HG02970 (cell line): ENCODE data around the gene PLXNC1.

Experiments
- ATAC-seq: cut with Tn5 transposase; IDR thresholded peaks from one replicate; pipeline ENCODE4 v1.9.1; 2021; ENCODE audit warnings: mild to moderate bottlenecking, moderate library complexity, moderate number of reproducible peaks; ENCODE audit not compliant: unreplicated experiment, low FRiP score

Gene PLXNC1

DNA sequence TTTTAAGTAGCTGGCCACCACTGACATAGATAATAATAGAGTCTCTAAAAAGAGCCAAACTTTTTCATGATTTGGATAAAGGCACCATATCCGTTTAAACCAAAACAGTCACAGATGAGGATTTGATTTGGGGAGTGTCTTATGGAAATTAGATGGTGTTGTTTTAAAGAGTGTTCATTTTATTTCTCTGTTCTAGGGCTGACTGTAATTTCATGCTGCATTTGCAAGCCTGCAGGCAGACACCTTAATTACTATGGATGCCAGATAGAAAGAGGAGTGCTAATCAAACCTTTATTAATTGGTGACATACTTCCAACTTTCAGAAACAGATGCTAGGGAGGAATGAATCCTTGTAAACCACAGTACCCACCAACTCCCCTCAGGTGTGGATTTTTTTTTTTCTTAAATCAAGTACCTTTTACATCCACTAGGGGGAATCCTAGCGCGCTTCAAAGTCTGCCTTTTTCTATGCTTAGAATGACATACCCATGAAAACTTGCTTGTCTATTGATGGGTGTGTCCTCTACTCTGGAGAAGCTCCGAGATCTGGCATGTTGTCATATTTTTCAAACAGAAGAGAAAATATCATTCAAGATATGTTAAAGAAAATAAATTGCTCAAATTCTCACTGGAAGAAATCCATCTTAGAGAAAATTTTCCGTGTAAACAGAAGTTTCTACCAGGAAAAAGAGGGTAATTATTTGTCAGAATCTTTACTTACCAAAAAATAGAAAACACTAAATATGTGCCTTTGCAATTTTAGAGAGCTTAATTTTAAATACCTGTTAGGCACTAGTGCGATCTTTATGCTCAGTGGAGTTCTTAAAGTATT, 14.2 kb upstream of the PLXNC1 start:
- no peak for ATAC-seq

DNA sequence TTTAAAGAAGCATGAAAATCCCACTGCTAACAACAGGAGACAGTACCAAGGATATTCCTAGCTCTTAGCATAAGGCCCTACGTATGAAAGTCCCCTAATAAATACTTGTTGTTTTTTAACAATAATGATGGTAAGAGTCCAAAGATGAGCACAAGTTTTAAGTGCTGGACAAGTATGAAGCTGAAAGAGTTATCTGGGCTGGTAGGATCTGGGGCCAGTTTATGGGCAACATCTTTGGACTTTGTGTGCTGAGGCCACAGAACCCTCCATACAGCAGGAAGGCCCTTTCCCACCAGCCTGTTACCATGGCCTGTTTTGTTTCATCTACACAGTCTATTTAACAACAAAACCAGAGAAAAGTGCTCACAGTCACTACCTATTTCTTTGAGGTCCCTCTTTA, 12.5 kb upstream of the PLXNC1 start:
- ATAC-seq: no peak

DNA sequence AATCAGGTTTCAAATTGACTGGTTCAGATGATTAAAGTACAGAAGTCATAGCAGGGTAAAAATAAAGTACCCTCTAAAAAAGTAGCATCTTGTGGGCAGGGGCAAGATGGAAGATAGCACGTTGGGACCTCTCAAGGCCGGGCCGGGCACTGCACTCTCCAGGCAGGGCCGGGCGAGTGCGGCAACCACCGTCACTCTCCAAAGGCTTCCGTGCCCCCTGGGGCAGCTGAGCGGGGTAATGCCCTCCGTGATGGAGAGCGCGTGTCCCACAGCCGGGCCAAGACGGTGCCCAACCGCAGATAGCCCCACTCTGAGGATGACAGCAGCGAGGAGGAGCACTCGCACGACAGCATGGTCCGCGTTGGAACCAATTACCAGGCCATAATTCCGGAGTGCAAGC, 8.6 kb upstream of the PLXNC1 start:
- ATAC-seq: no peak

DNA sequence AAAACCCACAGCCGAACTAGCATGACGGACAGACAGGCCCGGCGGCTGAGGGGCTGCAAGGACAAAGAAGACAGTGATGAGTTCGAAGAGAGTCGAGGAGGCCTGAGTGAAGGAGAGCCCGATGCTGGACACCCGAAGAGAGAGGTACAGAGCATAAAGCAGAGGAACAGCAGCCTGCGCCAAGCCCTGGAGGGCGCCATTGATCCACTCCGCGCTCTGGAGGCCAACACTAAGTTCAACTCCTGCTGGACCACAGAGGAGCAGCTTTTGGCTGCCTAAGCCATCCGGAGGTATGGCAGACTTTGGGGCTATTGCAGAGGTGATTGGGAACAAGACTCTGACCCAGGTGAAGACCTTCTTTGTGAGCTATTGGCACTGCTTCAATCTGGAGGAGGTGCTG, 7.8 kb upstream of the PLXNC1 start:
- no peak for ATAC-seq

DNA sequence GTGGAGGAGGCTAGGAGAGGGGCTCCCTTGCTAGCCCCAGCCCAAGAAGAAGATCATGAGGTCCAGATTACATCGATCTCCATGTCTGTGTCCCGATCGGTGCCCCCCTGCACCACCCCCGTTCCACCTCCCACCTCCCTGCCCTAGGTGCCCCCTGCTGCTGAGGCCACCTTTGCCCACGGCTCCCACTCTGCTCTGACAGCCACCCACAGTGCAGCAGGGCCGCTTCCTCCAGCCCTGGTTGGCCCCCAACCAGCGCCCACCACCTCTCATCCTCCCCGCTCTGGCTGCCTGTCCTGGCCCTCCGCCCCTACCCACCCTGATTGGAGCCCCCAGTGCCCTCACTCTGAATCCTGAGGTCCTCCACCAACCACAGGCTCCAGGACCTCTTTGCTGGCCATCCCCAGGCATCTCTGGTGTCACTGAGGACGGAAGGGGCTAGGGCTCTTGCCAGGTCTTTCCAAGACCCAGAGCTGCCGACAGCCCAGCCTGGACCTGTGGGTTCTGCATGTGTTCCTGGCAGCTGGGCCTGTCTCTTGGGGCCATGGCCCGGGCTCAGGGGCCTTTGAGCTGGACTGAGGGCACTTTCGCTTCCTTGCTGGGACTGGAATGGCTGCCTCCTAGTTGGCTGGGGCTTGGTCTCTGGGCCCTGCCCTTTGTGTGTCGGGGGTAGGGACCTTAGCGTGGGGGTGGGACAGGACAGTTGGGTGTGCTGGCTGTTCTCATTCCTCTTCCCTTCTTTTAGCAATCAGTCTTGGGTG, 7.2 kb upstream of the PLXNC1 start:
- no peak for ATAC-seq

DNA sequence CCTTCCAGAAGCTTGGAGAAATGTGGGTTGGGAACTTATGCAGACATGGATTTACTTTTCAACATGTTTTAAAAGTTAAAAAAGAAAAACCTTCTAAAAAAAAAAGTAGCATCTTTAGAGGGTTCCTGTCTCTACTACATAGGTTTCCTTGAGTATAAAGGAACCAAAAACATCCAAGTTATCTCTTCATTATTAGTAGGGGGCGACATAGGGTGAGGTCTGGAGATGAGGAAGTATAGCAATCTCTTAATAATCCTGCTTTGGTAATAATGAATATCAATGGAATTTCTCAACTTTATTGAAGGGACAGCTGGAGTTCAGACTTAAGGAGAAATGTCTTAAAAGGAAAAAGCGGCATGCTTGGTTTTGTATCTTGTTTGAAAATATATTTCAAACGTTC, 6.5 kb upstream of the PLXNC1 start:
- no peak for ATAC-seq

DNA sequence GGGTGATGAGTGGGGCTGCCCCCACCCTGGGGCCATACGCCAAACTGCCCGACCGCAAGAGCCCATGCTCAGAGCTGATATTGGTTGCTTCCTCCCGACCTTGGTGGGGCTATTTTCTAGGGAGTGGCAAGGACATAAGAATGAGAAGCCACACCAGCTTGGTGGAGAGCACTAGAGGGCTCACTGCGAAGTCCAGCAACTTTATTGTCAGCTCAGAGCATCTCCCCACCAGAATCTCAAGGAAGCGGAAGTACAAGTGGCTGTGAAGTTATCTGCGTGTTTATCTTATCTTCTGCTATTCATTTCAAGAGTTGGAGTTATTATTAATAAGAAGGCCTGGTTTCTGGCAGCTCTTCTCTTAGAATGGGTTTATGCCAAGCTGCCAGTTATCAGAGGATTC, 4.9 kb upstream of the PLXNC1 start:
- no peak for ATAC-seq

DNA sequence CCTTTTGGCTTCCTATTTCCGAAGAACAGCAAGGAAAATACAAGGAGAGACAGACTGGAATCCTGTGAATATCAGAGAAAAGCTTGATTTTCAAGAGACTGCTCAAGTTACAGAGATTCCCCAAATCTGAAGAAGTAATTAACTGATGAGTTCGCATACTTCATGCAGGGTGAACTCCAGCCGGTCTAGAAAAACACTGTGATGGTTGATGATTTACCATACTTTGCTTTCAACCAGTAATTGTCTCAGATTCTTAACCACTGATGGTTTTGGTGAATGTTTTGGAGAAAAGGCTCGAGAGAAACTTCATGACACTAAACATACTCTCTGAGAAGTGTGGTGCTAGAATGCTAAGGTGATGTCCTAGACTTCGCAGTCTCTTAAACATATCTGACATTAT, 4.4 kb upstream of the PLXNC1 start:
- ATAC-seq: no peak

DNA sequence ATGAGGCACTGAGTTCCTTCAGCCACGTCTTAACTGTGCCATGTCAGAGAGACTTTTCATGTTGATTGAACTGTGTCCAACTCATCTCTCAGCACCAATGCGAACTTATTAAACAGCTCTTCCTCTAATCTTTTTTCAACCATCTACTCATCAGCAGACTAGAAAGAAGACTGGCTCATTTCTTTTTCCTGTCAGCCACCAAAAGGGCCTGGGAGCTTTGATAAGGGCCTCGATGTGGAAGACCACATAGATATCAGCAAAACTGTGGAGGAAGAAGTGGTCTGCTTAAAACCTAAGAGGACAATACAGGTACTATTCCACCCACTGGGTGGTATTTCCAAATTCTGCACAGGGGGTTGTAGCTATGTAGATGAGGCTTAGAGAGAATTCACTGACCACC, 3.6 kb upstream of the PLXNC1 start:
- ATAC-seq: no peak

DNA sequence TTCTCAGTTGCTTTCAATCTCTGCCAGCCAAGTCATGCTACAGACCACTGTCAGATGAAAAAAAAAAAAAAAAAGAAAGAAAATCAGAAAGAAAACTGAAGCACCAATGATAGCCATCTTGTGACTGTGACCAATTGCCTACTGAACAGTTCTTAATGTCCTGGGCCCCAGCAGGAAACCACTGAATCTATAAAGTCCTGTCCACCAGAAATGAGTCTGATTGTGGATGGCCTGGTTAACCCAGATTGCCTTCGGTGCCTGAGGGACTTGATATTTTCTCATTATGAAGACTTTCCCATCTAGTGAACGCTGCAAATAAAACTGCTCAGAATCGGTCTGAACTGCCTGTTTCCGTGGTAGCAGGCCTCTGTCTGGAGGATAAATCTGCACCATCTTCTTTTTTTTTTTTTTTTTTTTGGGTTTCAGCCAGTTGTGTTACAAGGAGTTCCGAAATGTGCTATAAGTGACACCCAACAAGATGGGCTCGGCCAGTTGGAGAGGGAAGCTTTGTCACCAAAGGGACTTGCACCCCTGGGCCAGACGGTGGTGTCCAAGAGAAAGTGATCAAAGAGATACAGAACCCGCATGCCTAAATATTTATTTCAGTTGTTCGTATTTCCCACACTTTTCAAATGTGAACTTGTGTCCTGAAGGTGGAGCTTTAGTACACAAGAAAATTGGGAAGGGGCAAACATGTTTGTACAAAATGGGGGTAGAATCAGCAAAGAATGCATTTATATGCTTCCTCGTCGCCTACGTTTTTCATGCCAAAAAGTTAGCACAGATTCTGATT, 3.0 kb upstream of the PLXNC1 start:
- ATAC-seq: no peak

DNA sequence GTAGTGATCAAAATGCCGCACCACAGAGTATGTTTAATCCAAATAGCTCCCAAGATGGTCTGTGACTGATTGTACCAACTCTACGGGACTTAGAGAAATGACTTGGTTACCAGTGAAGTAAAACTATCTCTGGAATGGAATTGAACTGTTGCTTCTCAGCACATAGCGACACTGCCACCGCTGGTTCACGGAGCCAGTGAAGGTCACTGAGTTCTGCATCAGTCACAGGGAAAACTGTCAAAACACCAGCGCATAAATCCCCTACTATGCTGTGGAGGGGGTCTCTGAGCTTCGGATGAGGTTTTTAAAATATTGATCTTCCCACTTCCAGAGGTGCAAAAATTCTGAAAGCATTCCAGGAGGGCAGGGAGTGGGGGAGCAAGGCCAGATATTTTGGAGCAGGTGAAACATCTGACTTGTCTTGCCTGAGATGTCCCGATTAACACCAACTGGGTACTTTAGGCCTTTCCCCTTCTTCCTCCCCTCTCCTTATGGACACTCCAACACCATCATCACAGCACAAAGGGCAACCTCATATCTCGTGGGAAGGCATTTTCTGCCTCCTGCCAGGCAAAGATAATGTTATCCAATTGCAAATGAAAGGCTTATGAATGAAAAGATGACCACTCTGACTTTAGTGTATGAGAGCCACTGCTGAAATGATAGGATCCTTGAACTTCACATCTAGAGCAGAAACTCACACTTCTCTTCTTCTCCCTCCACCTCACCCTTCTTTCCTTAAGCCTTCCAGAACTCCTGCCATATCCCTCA, 2.0 kb upstream of the PLXNC1 start:
- ATAC-seq: no peak

DNA sequence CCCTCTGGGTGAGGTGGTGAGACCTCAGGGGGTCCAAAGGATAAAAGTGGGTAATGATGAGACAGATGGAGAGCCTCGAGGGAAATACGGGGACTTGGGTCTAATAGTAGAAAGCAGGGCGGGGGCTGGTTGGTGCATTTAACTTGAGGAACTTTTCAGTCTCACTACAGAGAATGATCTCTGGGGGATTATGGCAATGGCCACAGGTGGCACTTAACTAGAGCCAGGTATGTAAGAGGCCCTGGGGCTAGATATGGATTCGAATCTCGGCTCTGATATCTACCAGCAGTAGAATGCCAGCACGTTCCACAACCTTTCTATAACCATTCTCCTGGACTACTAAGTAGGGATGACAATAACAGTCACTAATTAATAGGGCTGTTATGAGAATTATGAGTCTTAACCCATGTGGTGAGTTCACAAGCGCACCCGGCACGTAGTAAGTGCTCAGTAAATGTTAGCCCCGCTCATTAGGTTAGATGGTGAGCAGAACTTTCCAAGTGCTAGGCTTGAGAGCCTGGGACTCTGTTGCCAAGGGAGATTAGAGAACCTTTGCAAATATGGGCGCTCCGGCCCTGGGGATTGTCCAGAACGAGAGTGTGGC, 888 bp upstream of the PLXNC1 start:
- no peak for ATAC-seq

DNA sequence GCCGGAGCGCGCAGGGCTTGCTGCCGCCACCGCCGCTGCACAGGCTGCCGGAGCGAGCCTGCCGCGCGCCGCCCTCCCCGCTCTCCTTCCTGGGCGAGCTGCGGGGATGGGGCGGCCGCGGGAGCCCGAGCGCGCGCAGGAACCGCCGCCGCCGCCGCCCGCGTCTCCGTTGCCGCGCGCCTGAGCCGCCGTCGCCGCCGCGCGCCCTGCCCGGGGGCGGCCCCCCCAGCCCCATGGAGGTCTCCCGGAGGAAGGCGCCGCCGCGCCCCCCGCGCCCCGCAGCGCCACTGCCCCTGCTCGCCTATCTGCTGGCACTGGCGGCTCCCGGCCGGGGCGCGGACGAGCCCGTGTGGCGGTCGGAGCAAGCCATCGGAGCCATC, 352 bp downstream of the PLXNC1 start:
- peak; percentile 18 for ATAC-seq

DNA sequence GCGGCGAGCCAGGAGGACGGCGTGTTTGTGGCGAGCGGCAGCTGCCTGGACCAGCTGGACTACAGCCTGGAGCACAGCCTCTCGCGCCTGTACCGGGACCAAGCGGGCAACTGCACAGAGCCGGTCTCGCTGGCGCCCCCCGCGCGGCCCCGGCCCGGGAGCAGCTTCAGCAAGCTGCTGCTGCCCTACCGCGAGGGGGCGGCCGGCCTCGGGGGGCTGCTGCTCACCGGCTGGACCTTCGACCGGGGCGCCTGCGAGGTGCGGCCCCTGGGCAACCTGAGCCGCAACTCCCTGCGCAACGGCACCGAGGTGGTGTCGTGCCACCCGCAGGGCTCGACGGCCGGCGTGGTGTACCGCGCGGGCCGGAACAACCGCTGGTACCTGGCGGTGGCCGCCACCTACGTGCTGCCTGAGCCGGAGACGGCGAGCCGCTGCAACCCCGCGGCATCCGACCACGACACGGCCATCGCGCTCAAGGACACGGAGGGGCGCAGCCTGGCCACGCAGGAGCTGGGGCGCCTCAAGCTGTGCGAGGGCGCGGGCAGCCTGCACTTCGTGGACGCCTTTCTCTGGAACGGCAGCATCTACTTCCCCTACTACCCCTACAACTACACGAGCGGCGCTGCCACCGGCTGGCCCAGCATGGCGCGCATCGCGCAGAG, 873 bp downstream of the PLXNC1 start:
- peak; percentile 35 for ATAC-seq

DNA sequence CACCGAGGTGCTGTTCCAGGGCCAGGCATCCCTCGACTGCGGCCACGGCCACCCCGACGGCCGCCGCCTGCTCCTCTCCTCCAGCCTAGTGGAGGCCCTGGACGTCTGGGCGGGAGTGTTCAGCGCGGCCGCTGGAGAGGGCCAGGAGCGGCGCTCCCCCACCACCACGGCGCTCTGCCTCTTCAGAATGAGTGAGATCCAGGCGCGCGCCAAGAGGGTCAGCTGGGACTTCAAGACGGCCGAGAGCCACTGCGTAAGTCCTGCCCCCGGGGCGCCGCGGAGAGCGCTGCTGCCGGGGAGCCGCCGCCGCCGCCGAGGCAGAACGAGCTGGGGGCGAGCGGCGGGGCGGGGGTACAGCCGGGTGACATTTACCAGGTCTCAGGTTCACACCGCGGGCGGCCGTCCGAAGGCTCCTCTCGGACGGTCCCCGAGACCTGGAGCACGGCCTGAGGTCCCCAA, 1.4 kb downstream of the PLXNC1 start:
- ATAC-seq: peak; percentile 4

DNA sequence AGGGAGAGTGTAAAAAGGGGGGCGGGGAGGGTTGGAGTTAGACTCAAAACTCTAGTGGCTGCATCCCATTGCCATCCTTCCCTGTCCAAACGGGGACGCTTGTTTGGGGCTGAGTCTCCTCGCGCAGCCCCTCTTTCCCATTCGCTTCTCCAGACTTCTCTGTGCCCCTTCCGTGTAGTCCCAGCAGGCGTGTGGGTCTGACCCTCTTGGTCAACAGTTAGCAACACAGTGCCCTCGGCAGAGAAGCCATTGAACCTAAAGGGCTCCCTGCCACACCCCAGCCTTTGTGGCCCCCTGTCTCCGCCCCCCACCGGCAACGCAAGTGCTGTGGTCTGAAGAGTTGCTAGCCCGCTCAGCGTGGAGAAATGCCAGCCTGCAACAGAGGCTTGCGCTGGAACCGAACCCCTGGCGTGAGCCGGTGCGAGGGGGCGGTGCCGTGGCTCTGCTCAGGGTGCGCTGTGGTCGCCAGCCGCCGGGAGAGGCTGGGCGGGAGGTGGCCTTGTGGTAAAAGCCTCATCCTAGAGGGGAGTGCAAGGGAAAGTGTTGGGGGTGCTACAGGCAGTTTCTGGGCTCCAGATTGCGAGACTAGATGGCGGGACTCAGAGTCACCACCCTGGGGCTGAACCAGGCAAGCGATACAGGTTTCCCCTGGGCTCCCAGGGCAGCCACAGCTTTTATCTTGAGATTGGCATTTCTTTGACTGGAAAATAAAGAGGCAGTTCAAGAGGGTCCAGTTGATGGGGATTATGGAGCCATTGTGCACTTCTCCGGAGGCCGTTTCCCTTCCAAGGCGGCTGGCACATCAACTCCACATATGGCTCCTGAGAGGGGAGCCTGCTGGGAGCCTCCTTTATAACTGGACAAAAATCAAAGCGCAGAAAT, 2.1 kb downstream of the PLXNC1 start:
- no peak for ATAC-seq

DNA sequence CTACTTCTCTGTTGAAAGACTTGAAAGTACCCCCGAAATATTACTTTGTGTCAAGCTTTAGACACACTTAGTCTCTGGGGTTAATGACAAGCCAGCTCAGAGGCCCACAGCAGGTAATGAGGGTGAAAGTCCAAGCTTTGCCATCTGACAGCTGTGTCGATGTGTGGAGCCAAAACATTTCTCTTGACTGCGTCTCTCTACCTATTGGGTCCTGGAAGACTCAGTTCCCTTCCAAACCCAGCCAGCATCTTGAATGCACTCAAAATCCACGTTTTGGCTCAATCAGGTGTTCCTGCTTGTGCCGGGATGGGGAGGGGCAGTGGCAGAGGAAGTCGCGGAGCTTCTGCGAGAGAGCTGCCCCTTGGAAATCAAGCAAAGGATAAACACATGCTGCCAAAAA, 3.2 kb downstream of the PLXNC1 start:
- no peak for ATAC-seq

DNA sequence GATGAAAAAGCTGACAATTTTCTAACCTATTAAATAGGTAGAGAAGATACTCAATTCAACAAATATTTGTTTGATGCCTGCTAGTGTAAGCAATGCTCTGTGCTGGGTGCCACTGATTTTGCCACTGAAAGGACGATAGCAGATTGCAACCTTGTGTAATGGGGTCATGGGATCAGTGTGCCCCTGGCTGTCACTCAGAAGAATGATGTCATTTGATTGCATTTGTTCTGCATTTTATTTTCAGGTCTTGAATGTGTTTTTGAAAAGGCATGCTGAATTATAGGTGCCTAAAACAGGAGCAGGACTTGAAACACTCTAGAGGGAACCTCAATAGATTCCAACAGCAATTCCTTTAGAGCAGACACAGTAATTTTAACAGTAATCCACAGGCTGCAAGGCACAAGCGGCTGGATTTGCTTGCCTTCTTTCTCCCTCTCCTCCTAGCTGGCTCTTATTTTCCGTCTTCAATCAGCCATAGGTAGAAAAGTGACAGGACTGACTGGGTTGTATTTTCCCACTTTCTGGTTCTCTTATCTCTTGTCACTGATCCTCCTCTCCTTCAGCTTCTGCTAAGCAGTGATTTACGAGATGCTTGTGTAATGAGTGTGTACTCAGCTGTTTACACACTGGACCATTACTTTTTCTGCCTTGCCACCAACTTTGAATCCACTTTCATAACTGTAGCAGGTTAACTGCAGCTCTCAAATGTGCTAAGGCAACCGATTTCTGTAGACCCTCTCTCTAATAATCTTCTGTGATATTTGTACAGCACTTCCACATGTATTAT, 4.1 kb downstream of the PLXNC1 start:
- ATAC-seq: no peak
